HepG2 (cell line): Measurements from ENCODE around the gene TEDC1. TPM values are rescaled to one million over a fixed set of nuclear protein-coding genes. Genes with fewer than 3 reads are reported as not detected.

Experiments used
- BHLHE40 ChIP-seq: IDR thresholded peaks from 2 replicates; pipeline ENCODE4 v1.6.1; 2011; ENCODE audit warnings: low read length, improper control_type of control experiment
- FOSL2 ChIP-seq: sonication (generic); formaldehyde crosslinking; IDR thresholded peaks from 2 replicates; pipeline ENCODE4 v1.4.0; 2020; ENCODE audit warnings: missing genetic modification reagents
- GABPB1 ChIP-seq: IDR thresholded peaks from 2 replicates; pipeline ENCODE4 v1.6.1; 2016; ENCODE audit warnings: mild to moderate bottlenecking, missing genetic modification reagents, moderate library complexity, missing compliant biosample characterization
- HIC2 ChIP-seq: sonication (generic); formaldehyde crosslinking; IDR thresholded peaks from 2 replicates; pipeline ENCODE4 v1.9.0; 2022; ENCODE audit warnings: low read depth, missing genetic modification reagents
- HIVEP1 ChIP-seq: sonication (generic); formaldehyde crosslinking; IDR thresholded peaks from 2 replicates; pipeline ENCODE4 v1.4.0; 2020; ENCODE audit warnings: mild to moderate bottlenecking, missing genetic modification reagents
- HNF4A ChIP-seq: sonication (generic); formaldehyde crosslinking; IDR thresholded peaks from 2 replicates; pipeline ENCODE4 v1.4.0; 2020; ENCODE audit warnings: missing genetic modification reagents
- HNRNPL ChIP-seq: fragments of 200-400 bp; formaldehyde crosslinking; IDR thresholded peaks from 2 replicates; pipeline ENCODE4 v1.6.1; 2017; ENCODE audit warnings: mild to moderate bottlenecking, low read depth, low read length
- MED8 ChIP-seq: sonication (generic); formaldehyde crosslinking; IDR thresholded peaks from 2 replicates; pipeline ENCODE4 v1.8.1; 2023; ENCODE audit warnings: mild to moderate bottlenecking, missing genetic modification reagents; ENCODE audit not compliant: insufficient replicate concordance
- RCOR2 ChIP-seq: IDR thresholded peaks from 2 replicates; pipeline ENCODE4 v1.6.1; 2016; ENCODE audit warnings: missing biosample characterization, missing genetic modification reagents
- REL ChIP-seq: sonication (generic); formaldehyde crosslinking; conservative IDR thresholded peaks from 2 replicates; pipeline ENCODE4 v1.8.0; 2022; ENCODE audit warnings: mild to moderate bottlenecking, missing genetic modification reagents, moderate library complexity
- ZBTB20 ChIP-seq: sonication (generic); formaldehyde crosslinking; IDR thresholded peaks from 2 replicates; pipeline ENCODE4 v1.8.1; 2023; ENCODE audit warnings: missing genetic modification reagents, low read depth, mild to moderate bottlenecking, borderline replicate concordance
- ZBTB33 ChIP-seq: sonication (generic); formaldehyde crosslinking; IDR thresholded peaks from 2 replicates; pipeline ENCODE4 v1.4.0; 2020; ENCODE audit warnings: missing genetic modification reagents
- ZMAT3 ChIP-seq: sonication (generic); formaldehyde crosslinking; conservative IDR thresholded peaks from 2 replicates; pipeline ENCODE4 v1.7.0; 2021; ENCODE audit warnings: missing genetic modification reagents
- ZNF138 ChIP-seq: sonication (generic); formaldehyde crosslinking; IDR thresholded peaks from 2 replicates; pipeline ENCODE4 v1.5.0; 2020; ENCODE audit warnings: mild to moderate bottlenecking, low read depth, missing genetic modification reagents
- ZNF704 ChIP-seq: sonication (generic); formaldehyde crosslinking; IDR thresholded peaks from 2 replicates; pipeline ENCODE4 v1.8.1; 2023; ENCODE audit warnings: mild to moderate bottlenecking, inconsistent platforms, moderate library complexity, missing genetic modification reagents, borderline replicate concordance
- ZNF878 ChIP-seq: sonication (generic); formaldehyde crosslinking; IDR thresholded peaks from 2 replicates; pipeline ENCODE4 v1.8.1; 2023; ENCODE audit warnings: mild to moderate bottlenecking, missing genetic modification reagents, moderate library complexity
- polyA plus RNA-seq, 8 experiments: library from polyadenylated mRNA; depleted of rRNA in 3 of 8; stranded (reverse) in 7 of 8; unstranded in 1 of 8; fragments of >200 nt; fragmentation: Illumina TruSeq in 4 of 8; extraction: Trizol in 4 of 8; gene quantifications; 2 replicates each; pipeline versions ENCODE4 v1.2.1 to v1.2.3, GENCODE V29; 2011 to 2016; ENCODE audit warnings: low read depth in 4 of 8, missing spikeins in 1 of 8, mixed read lengths in 1 of 8; ENCODE audit not compliant: insufficient read depth in 1 of 8
- total RNA-seq, 5 experiments: library from RNA; depleted of rRNA; stranded (reverse); fragments of >200 nt; fragmentation: Illumina TruSeq; extraction: Trizol; gene quantifications; 2 replicates each; pipeline ENCODE4 v1.2.3, GENCODE V29; 2016; ENCODE audit warnings: low read depth in 1 of 5
- TF ChIP-seq, protein P1 (sequence below): IDR thresholded peaks from 2 replicates; pipeline ENCODE4 v1.6.1; 2016; ENCODE audit warnings: mild to moderate bottlenecking, missing biosample characterization, missing genetic modification reagents
- TF ChIP-seq, protein P2 (sequence below): sonication (generic); formaldehyde crosslinking; IDR thresholded peaks from 2 replicates; pipeline ENCODE4 v1.4.0; 2020; ENCODE audit warnings: mild to moderate bottlenecking, low read depth, missing genetic modification reagents
- TF ChIP-seq, protein P3 (sequence below): sonication (generic); formaldehyde crosslinking; IDR thresholded peaks from 2 replicates; pipeline ENCODE4 v1.5.0; 2020; ENCODE audit warnings: missing genetic modification reagents
- TF ChIP-seq, protein P4 (sequence below): sonication (generic); formaldehyde crosslinking; IDR thresholded peaks from 2 replicates; pipeline ENCODE4 v1.5.1; 2020; ENCODE audit warnings: missing genetic modification reagents, mild to moderate bottlenecking, borderline replicate concordance

Gene TEDC1
- total and polyA plus RNA-seq, 2 of the 13 experiments (the other 11 are each of a cell fraction or from before 2014, with no cell fraction given): 5.7 to 27.4 TPM

GRCh38 chr14:105497671-105498429 lies 6.8 kb downstream of the TEDC1 start (continued):
- TF ChIP-seq HIC2: peak; percentile 60; the same call in 1 of the 2 replicates
- TF ChIP-seq HNF4A (CRISPR knock-in tag): 0 out of 2 replicates have a peak, but pooled peaks have one; percentile 5
- TF ChIP-seq ZBTB33: peak; percentile 54; the same call in 1 of the 2 replicates
- TF ChIP-seq REL (CRISPR knock-in tag): no peak
- no peak for TF ChIP-seq ZNF704 (CRISPR knock-in tag)
- TF ChIP-seq ZNF878 (CRISPR knock-in tag): no peak
- TF ChIP-seq ZNF138 (CRISPR knock-in tag): 0 out of 2 replicates have a peak, but pooled peaks have one; percentile 19
- no peak for TF ChIP-seq ZBTB20
- peak; percentile 95 for TF ChIP-seq HNRNPL
- TF ChIP-seq, protein P1, sequence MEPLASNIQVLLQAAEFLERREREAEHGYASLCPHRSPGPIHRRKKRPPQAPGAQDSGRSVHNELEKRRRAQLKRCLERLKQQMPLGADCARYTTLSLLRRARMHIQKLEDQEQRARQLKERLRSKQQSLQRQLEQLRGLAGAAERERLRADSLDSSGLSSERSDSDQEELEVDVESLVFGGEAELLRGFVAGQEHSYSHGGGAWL (CRISPR knock-in tag): no peak
- TF ChIP-seq, protein P2, sequence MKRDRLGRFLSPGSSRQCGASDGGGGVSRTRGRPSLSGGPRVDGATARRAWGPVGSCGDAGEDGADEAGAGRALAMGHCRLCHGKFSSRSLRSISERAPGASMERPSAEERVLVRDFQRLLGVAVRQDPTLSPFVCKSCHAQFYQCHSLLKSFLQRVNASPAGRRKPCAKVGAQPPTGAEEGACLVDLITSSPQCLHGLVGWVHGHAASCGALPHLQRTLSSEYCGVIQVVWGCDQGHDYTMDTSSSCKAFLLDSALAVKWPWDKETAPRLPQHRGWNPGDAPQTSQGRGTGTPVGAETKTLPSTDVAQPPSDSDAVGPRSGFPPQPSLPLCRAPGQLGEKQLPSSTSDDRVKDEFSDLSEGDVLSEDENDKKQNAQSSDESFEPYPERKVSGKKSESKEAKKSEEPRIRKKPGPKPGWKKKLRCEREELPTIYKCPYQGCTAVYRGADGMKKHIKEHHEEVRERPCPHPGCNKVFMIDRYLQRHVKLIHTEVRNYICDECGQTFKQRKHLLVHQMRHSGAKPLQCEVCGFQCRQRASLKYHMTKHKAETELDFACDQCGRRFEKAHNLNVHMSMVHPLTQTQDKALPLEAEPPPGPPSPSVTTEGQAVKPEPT (CRISPR knock-in tag): no peak
- peak; percentile 24 for TF ChIP-seq MED8 (CRISPR knock-in tag)
- TF ChIP-seq, protein P3, sequence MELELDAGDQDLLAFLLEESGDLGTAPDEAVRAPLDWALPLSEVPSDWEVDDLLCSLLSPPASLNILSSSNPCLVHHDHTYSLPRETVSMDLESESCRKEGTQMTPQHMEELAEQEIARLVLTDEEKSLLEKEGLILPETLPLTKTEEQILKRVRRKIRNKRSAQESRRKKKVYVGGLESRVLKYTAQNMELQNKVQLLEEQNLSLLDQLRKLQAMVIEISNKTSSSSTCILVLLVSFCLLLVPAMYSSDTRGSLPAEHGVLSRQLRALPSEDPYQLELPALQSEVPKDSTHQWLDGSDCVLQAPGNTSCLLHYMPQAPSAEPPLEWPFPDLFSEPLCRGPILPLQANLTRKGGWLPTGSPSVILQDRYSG (CRISPR knock-in tag): no peak
- TF ChIP-seq FOSL2: no peak
- 0 out of 2 replicates have a peak, but pooled peaks have one; percentile 53 for TF ChIP-seq ZMAT3 (CRISPR knock-in tag)
- no peak for TF ChIP-seq GABPB1 (CRISPR knock-in tag)
- peak; percentile 29; the same call in 1 of the 2 replicates for TF ChIP-seq HIVEP1 (CRISPR knock-in tag)
- TF ChIP-seq, protein P4, sequence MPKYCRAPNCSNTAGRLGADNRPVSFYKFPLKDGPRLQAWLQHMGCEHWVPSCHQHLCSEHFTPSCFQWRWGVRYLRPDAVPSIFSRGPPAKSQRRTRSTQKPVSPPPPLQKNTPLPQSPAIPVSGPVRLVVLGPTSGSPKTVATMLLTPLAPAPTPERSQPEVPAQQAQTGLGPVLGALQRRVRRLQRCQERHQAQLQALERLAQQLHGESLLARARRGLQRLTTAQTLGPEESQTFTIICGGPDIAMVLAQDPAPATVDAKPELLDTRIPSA: no peak
- TF ChIP-seq BHLHE40: no peak
- TF ChIP-seq RCOR2 (CRISPR knock-in tag): no peak
